Neural cell (in vitro differentiated cells): Measurements from ENCODE around the gene MLX. TPM values are rescaled to one million over a fixed set of nuclear protein-coding genes. Genes with fewer than 3 reads are reported as not detected.

ENCODE experiments used
- H2AFZ ChIP-seq: fragments of 200-600, 300-800 bp; sonication (generic), shearing (Covaris generic); 2 replicates; pipeline ENCODE4 v1.6.0; 2014; ENCODE audit warnings: low read depth, mild to moderate bottlenecking, antibody characterized with exemption, low read length, moderate library complexity
- H3F3A ChIP-seq: fragments of 200-600 bp; shearing (Covaris generic); 2 replicates; pipeline ENCODE4 v1.6.1; 2016; ENCODE audit warnings: mild to moderate bottlenecking, moderate library complexity, mixed read lengths, antibody characterized with exemption, low read length; ENCODE audit not compliant: insufficient read depth, poor library complexity, severe bottlenecking
- H3K27ac ChIP-seq: fragments of 200-600, 300-800 bp; sonication (generic), shearing (Covaris generic); 2 replicates; pipeline ENCODE4 v1.5.1; 2014; ENCODE audit warnings: mild to moderate bottlenecking, low read length, moderate library complexity
- H3K27me3 ChIP-seq: fragments of 300-800, 200-600 bp; sonication (generic), shearing (Covaris generic); 2 replicates; pipeline ENCODE4 v1.6.0; 2014; ENCODE audit warnings: mild to moderate bottlenecking, low read depth, low read length, moderate library complexity; ENCODE audit not compliant: insufficient read depth
- H3K36me3 ChIP-seq: fragments of 300-800, 200-600 bp; sonication (generic), shearing (Covaris generic); 2 replicates; pipeline ENCODE4 v1.5.1; 2014; ENCODE audit warnings: mild to moderate bottlenecking, antibody characterized with exemption, low read length, moderate library complexity; ENCODE audit not compliant: insufficient read depth
- H3K4me2 ChIP-seq: fragments of 300-800, 200-600 bp; sonication (generic), shearing (Covaris generic); 2 replicates; pipeline ENCODE4 v1.6.0; 2014; ENCODE audit warnings: mild to moderate bottlenecking, low read length
- H3K4me3 ChIP-seq: fragments of 300-800, 200-600 bp; sonication (generic), shearing (Covaris generic); 2 replicates; pipeline ENCODE4 v1.5.1; 2014; ENCODE audit warnings: mild to moderate bottlenecking, low read length, moderate library complexity
- H3K79me2 ChIP-seq: fragments of 200-600 bp; shearing (Covaris generic); replicated peaks from 2 replicates; pipeline ENCODE4 v1.6.0; 2014; ENCODE audit warnings: mild to moderate bottlenecking, low read length, moderate library complexity; ENCODE audit not compliant: insufficient read depth
- H3K9ac ChIP-seq: fragments of 300-800, 200-600 bp; sonication (generic), shearing (Covaris generic); 2 replicates; pipeline ENCODE4 v1.6.1; 2016; ENCODE audit warnings: mild to moderate bottlenecking, low read length, mixed read lengths
- H3K9me2 ChIP-seq: fragments of 200-600 bp; shearing (Covaris generic); 2 replicates; pipeline ENCODE4 v1.6.1; 2016; ENCODE audit warnings: mild to moderate bottlenecking, low read length, mixed read lengths; ENCODE audit not compliant: insufficient read depth
- H3K9me3 ChIP-seq: fragments of 200-600, 300-800 bp; sonication (generic), shearing (Covaris generic); 2 replicates; pipeline ENCODE4 v1.6.1; 2016; ENCODE audit warnings: mild to moderate bottlenecking, mixed run types, low read length, moderate library complexity, mixed read lengths
- H4K20me1 ChIP-seq: fragments of 200-600 bp; shearing (Covaris generic); 2 replicates; pipeline ENCODE4 v1.6.1; 2016; ENCODE audit warnings: mild to moderate bottlenecking, mixed run types; ENCODE audit not compliant: insufficient read depth
- CTCF ChIP-seq: fragments of 450-650 bp; IDR thresholded peaks from 2 replicates; pipeline ENCODE4 v1.5.1; 2014; ENCODE audit warnings: antibody characterized with exemption, mild to moderate bottlenecking, moderate library complexity; ENCODE audit not compliant: poor library complexity, severe bottlenecking
- EP300 ChIP-seq: fragments of 450-650 bp; conservative IDR thresholded peaks from 2 replicates; pipeline ENCODE4 v1.6.1; 2014; ENCODE audit warnings: antibody characterized with exemption, mild to moderate bottlenecking, moderate library complexity; ENCODE audit not compliant: poor library complexity, severe bottlenecking
- EZH2 ChIP-seq: fragments of 200-600, 300-800 bp; shearing (Covaris generic), sonication (generic); IDR thresholded peaks from 2 replicates; pipeline ENCODE4 v1.6.1; 2014; ENCODE audit warnings: antibody characterized with exemption, low read length, borderline replicate concordance, mild to moderate bottlenecking; ENCODE audit not compliant: insufficient read depth, poor library complexity, severe bottlenecking
- MXI1 ChIP-seq: fragments of 450-650 bp; conservative IDR thresholded peaks from 2 replicates; pipeline ENCODE4 v1.6.1; 2014; ENCODE audit warnings: antibody characterized with exemption, mild to moderate bottlenecking; ENCODE audit not compliant: poor library complexity, severe bottlenecking
- POLR2AphosphoS5 ChIP-seq: IDR thresholded peaks from 2 replicates; pipeline ENCODE4 v1.6.1; 2012
- RAD21 ChIP-seq: fragments of 450-650 bp; conservative IDR thresholded peaks from 2 replicates; pipeline ENCODE4 v1.6.1; 2014; ENCODE audit warnings: antibody characterized with exemption, mild to moderate bottlenecking, moderate library complexity
- REST ChIP-seq: IDR thresholded peaks from 2 replicates; pipeline ENCODE4 v1.6.1; 2012; ENCODE audit warnings: borderline replicate concordance
- SMC3 ChIP-seq: fragments of 450-650 bp; conservative IDR thresholded peaks from 2 replicates; pipeline ENCODE4 v1.6.1; 2014; ENCODE audit warnings: antibody characterized with exemption, mild to moderate bottlenecking, moderate library complexity; ENCODE audit not compliant: poor library complexity
- TAF1 ChIP-seq: IDR thresholded peaks from 2 replicates; pipeline ENCODE4 v1.6.1; 2012; ENCODE audit warnings: low read depth
- polyA plus RNA-seq: library from polyadenylated mRNA; depleted of rRNA; stranded (reverse); fragments of >200 nt; gene quantifications from 2 replicates; pipeline ENCODE4 v1.2.3, GENCODE V29; 2014

MLX gene
- polyA plus RNA-seq, 1 donor from 2014 or later: 47.2 TPM

GRCh38 chr17:42553866-42554249 lies 13.0 kb upstream of the MLX start:
- no peaks in the 10 kb centered on the region for H3K9me3 ChIP-seq
- peak overlapping the region; percentile 84 for H3K27ac ChIP-seq
- H3K79me2 ChIP-seq: no peaks in the 10 kb centered on the region
- peak overlapping the region; percentile 85 for H3K4me3 ChIP-seq
- H3K9me2 ChIP-seq: no peaks in the 10 kb centered on the region
- H3F3A ChIP-seq: no peaks in the 10 kb centered on the region
- no peaks in the 10 kb centered on the region for H4K20me1 ChIP-seq
- H3K9ac ChIP-seq: peak overlapping the region; percentile 92
- H3K4me2 ChIP-seq: peak overlapping the region; percentile 8
- TF ChIP-seq TAF1 (no peak), CTCF (no peak), RAD21 (no peak), SMC3 (no peak), POLR2AphosphoS5 (no peak), REST (no peak), MXI1 (no peak), EZH2 (no peak), EP300 (no peak)
- H3K27me3 ChIP-seq: no peaks in the 10 kb centered on the region
- H3K36me3 ChIP-seq: no peaks in the 10 kb centered on the region
- H2AFZ ChIP-seq: no peak overlapping the region

GRCh38 chr17:42554250-42555121 lies 12.4 kb upstream of the MLX start:
- Histone ChIP-seq H3K9me3 (no peaks in the 10 kb centered on the region), H4K20me1 (no peaks in the 10 kb centered on the region), H3F3A (no peaks in the 10 kb centered on the region), H3K9ac (peak overlapping the region; percentile 92), H3K4me3 (peak overlapping the region; percentile 85), H3K79me2 (no peaks in the 10 kb centered on the region), H3K27ac (peak overlapping the region; percentile 84), H2AFZ (peak overlapping the region; percentile 77), H3K4me2 (peak overlapping the region; percentile 98), H3K36me3 (no peaks in the 10 kb centered on the region), H3K27me3 (no peaks in the 10 kb centered on the region), H3K9me2 (no peaks in the 10 kb centered on the region)
- peak; percentile 81 for TF ChIP-seq MXI1
- peak; percentile 69 for TF ChIP-seq TAF1
- peak; percentile 62 for TF ChIP-seq EP300
- no peak for TF ChIP-seq RAD21
- no peak for TF ChIP-seq CTCF
- peak; percentile 48 for TF ChIP-seq REST
- TF ChIP-seq POLR2AphosphoS5: peak; percentile 86
- TF ChIP-seq EZH2: no peak
- no peak for TF ChIP-seq SMC3
